PC-9 (cell line): Measurements from ENCODE around the gene SCD5. TPM values are rescaled to one million over a fixed set of nuclear protein-coding genes. Genes with fewer than 3 reads are reported as not detected.

ENCODE experiments used
- BruUV-seq: library from RNA; stranded (reverse); fragments of 400-500 nt; replicated peaks from 2 replicates; lab custom pipeline; 2021; lab: Mats Ljungman, UMichigan
- CTCF ChIA-PET: fragments of 300-600 bp; sonication (Branson Sonifier 250); formaldehyde crosslinking; loops from one replicate; lab custom pipeline; 2022; ENCODE audit warnings: antibody characterized with exemption; lab: Charles Lee
- POLR2A ChIA-PET: fragments of 300-600 bp; sonication (Branson Sonifier 250); formaldehyde crosslinking; loops from one replicate; lab custom pipeline; 2022; ENCODE audit warnings: antibody characterized with exemption; ENCODE audit not compliant: unreplicated experiment; lab: Charles Lee
- DNase-seq, 2 experiments: peaks; one replicate each; pipeline versions ENCODE4 v3.0.0 to v3.0.0-alpha.2; 2015 to 2022; ENCODE audit warnings: mixed read lengths in 1 of 2
- H2AFZ ChIP-seq: fragments of 200-600 bp; sonication (generic); 2 replicates; pipeline ENCODE4 v1.8.1; 2017; ENCODE audit warnings: antibody characterized with exemption
- H3F3A ChIP-seq: fragments of 200-600 bp; sonication (generic); 2 replicates; pipeline ENCODE4 v1.8.1; 2017; ENCODE audit warnings: antibody characterized with exemption, mild to moderate bottlenecking, low read depth; ENCODE audit not compliant: insufficient read depth
- H3K27ac ChIP-seq: fragments of 200-600 bp; sonication (generic); 2 replicates; pipeline ENCODE4 v1.6.1; 2016; ENCODE audit warnings: mixed run types
- H3K27me3 ChIP-seq: fragments of 200-600 bp; sonication (generic); 2 replicates; pipeline ENCODE4 v1.6.1; 2016; ENCODE audit warnings: low read depth, mixed run types; ENCODE audit not compliant: insufficient read depth
- H3K36me3 ChIP-seq: fragments of 200-600 bp; sonication (generic); 2 replicates; pipeline ENCODE4 v1.6.1; 2016; ENCODE audit warnings: low read depth, mixed run types
- H3K4me1 ChIP-seq: fragments of 200-600 bp; sonication (generic); replicated peaks from 2 replicates; pipeline ENCODE4 v1.6.1; 2016; ENCODE audit warnings: mixed run types; ENCODE audit not compliant: insufficient read depth
- H3K4me2 ChIP-seq: fragments of 200-600 bp; sonication (generic); 2 replicates; pipeline ENCODE4 v1.6.1; 2017; ENCODE audit warnings: mixed run types
- H3K4me3 ChIP-seq: fragments of 200-600 bp; sonication (generic); 2 replicates; pipeline ENCODE4 v1.6.1; 2016; ENCODE audit warnings: mixed run types
- H3K79me2 ChIP-seq: fragments of 200-600 bp; sonication (generic); 2 replicates; pipeline ENCODE4 v1.6.1; 2017; ENCODE audit warnings: low read depth, mixed run types
- H3K9me2 ChIP-seq: fragments of 200-600 bp; sonication (generic); 2 replicates; pipeline ENCODE4 v1.8.1; 2017; ENCODE audit warnings: mild to moderate bottlenecking; ENCODE audit not compliant: insufficient read depth
- H3K9me3 ChIP-seq: fragments of 200-600 bp; sonication (generic); 2 replicates; pipeline ENCODE4 v1.8.1; 2016; ENCODE audit warnings: low read depth; ENCODE audit not compliant: insufficient read depth
- H4K20me1 ChIP-seq: fragments of 200-600 bp; sonication (generic); 2 replicates; pipeline ENCODE4 v1.8.1; 2017; ENCODE audit not compliant: insufficient read depth
- EZH2 ChIP-seq: fragments of 200-600 bp; sonication (generic); IDR thresholded peaks from 2 replicates; pipeline ENCODE4 v1.8.0; 2017; ENCODE audit warnings: antibody characterized with exemption, low read depth
- intact Hi-C: fragments of 100-400 bp; cut with micrococcal nuclease; formaldehyde crosslinking; loops from one replicate; pipeline ENCODE4 v1.10.0; 2022; ENCODE audit not compliant: unreplicated experiment
- total RNA-seq: library from RNA; stranded (reverse); gene quantifications from 2 replicates; pipeline ENCODE4 v1.2.3, GENCODE V29; 2021
- TF ChIP-seq, protein P1 (sequence below): fragments of 200-600 bp; sonication (generic); conservative IDR thresholded peaks from 2 replicates; pipeline ENCODE4 v1.6.1; 2017; ENCODE audit warnings: mixed run types, antibody characterized with exemption, mild to moderate bottlenecking, moderate library complexity

The SCD5 gene
- total RNA-seq, 1 experiment from 2014 or later, result 34.3 TPM

DNA sequence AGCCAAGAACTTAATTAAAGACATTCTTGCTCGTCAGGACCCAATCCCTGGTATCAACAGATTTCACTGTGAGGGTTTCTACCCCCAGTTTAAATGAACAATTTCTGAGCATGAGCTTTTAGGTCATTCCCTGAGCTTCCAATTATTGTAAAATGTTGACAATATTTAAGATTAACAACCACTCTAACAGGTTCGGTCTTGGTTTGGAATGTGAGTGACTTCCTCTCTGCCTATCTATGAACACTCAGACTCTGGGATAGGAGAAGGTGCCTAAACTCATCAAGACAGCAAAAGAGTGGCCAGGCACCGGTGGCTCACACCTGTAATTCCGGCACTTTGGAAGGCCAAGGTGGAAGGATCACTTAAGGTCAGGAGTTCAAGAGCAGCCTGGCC is 153.9 kb downstream of the SCD5 start:
- H3F3A ChIP-seq, result no peaks in the 10 kb centered on the region
- intact Hi-C loops, result no loop called here
- BruUV-seq, result no TSS peak

DNA sequence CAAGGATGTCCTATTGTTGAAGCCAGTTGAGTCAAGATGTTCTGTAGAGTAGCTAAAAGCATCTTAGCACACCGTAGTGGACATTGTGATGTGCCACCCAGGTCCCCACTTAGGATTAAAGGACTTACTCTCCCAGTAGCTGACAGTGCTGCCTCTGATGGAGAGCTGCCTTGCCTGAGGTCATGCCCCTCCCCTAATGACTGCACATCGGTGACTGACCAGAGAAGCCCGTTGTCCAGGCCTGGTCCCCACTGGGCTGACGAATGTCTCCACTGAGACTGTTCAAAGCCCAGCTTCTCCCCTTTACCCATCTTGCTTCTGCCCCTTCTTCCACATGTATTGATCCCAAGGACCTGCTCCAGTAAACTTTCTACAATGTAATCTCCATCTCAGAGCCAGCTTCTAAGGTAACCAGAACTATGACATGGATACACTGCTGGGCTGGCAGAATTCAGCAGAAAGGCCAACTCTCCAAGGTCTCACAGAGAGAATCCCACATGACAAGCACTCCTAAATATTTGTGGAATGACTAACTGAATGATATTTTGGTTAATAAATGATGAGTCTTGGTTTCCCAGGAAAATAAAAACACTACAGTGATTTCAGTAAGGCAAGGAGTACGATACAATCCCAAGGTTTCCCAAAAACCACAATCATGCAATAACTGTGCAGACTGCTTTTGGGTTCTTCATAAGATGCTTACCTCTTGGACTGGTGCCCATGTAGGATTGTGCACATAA is 154.4 kb downstream of the SCD5 start:
- no peak for DNase-seq
- POLR2A ChIA-PET, result no interaction called here
- CTCF ChIA-PET, result no interaction called here
- Histone ChIP-seq H3K4me1 (no peaks in the 10 kb centered on the region), H4K20me1 (no peaks in the 10 kb centered on the region), H3K9me2 (no peaks in the 10 kb centered on the region), H2AFZ (no peak overlapping the region), H3K4me2 (no peak overlapping the region), H3K27me3 (no peaks in the 10 kb centered on the region), H3K27ac (no peak overlapping the region), H3K4me3 (no peak overlapping the region), H3K9me3 (no peaks in the 10 kb centered on the region), H3K36me3 (no peaks in the 10 kb centered on the region), H3F3A (no peaks in the 10 kb centered on the region), H3K79me2 (no peaks in the 10 kb centered on the region)
- BruUV-seq, result no TSS peak
- TF ChIP-seq EZH2, result no peak
- intact Hi-C loops, result no loop called here

More for the DNA sequence above, 153.9 kb downstream of the SCD5 start:
- Histone ChIP-seq H3K4me2 (no peak overlapping the region), H2AFZ (no peak overlapping the region), H3K4me3 (no peak overlapping the region), H3K9me2 (no peaks in the 10 kb centered on the region), H4K20me1 (no peaks in the 10 kb centered on the region), H3K27ac (no peak overlapping the region), H3K9me3 (no peaks in the 10 kb centered on the region), H3K79me2 (no peaks in the 10 kb centered on the region), H3K4me1 (no peaks in the 10 kb centered on the region), H3K27me3 (no peaks in the 10 kb centered on the region), H3K36me3 (no peaks in the 10 kb centered on the region)
- DNase-seq, result no peak
- no peak for TF ChIP-seq EZH2
- TF ChIP-seq, protein P1, sequence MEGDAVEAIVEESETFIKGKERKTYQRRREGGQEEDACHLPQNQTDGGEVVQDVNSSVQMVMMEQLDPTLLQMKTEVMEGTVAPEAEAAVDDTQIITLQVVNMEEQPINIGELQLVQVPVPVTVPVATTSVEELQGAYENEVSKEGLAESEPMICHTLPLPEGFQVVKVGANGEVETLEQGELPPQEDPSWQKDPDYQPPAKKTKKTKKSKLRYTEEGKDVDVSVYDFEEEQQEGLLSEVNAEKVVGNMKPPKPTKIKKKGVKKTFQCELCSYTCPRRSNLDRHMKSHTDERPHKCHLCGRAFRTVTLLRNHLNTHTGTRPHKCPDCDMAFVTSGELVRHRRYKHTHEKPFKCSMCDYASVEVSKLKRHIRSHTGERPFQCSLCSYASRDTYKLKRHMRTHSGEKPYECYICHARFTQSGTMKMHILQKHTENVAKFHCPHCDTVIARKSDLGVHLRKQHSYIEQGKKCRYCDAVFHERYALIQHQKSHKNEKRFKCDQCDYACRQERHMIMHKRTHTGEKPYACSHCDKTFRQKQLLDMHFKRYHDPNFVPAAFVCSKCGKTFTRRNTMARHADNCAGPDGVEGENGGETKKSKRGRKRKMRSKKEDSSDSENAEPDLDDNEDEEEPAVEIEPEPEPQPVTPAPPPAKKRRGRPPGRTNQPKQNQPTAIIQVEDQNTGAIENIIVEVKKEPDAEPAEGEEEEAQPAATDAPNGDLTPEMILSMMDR, result no peak
- POLR2A ChIA-PET, result no interaction called here
- CTCF ChIA-PET, result no interaction called here

DNA sequence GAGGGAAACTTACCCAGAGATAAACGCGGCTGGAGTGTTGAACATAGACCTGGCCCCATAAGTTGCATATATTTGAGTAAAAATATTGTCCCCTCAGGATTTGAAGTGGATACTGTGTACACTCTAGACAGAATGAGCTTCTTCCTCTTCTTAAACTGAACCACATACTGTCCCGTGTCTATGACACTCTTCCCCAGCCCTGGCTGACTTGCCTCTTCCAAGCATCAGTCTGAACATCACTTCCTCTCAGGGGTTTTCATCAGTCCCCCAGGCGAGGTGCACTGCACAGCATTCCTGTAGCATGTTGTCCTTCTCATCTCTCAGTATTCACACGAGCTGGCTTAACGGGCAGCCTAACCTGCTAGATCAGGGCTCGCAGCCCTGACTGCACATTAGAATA is 156.3 kb downstream of the SCD5 start:
- Histone ChIP-seq H2AFZ (no peak overlapping the region), H4K20me1 (no peaks in the 10 kb centered on the region), H3K4me1 (no peaks in the 10 kb centered on the region), H3F3A (no peaks in the 10 kb centered on the region), H3K9me2 (no peaks in the 10 kb centered on the region), H3K27me3 (no peaks in the 10 kb centered on the region), H3K9me3 (no peaks in the 10 kb centered on the region), H3K4me2 (no peak overlapping the region), H3K36me3 (no peaks in the 10 kb centered on the region), H3K79me2 (no peaks in the 10 kb centered on the region), H3K27ac (no peak overlapping the region), H3K4me3 (no peak overlapping the region)
- no TSS peak for BruUV-seq
- DNase-seq, result no peak
- POLR2A ChIA-PET, result no interaction called here
- CTCF ChIA-PET, result no interaction called here
- TF ChIP-seq, protein P1, result no peak
- TF ChIP-seq EZH2, result no peak
- intact Hi-C loops, result no loop called here

DNA sequence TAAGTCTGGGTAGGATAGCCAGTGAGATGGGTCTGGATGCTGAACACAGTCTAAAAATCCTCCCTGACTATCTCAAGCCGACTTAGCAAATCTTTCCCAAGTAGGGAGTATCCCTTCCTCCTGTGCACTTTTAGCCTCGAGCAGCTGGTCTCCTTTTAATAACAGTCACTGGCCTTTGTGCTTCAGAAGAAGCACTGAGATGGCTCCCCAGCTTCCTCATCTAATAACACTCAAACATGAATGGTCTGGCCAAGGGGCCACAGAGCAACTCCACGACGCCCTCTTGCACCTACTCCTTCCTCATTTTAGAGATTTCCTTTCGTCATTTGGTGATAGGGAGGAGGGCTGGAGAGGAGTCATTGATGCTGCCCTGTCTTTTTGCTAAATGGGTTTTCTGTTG is 158.1 kb downstream of the SCD5 start:
- H3K4me3 ChIP-seq, result no peak overlapping the region
- intact Hi-C loops, result no loop called here
- no TSS peak for BruUV-seq
- ChIA-PET POLR2A (no interaction called here), CTCF (interaction anchor here (0.6 kb wide), 1 partner anchor 85 kb away, joined by 4 read pairs; no protein-coding TSS in a partner anchor)
- H3K4me1 ChIP-seq, result no peaks in the 10 kb centered on the region
- no peak overlapping the region for H3K27ac ChIP-seq
- H3K79me2 ChIP-seq, result no peaks in the 10 kb centered on the region
- no peak overlapping the region for H2AFZ ChIP-seq
- no peaks in the 10 kb centered on the region for H3F3A ChIP-seq
- H3K27me3 ChIP-seq, result no peaks in the 10 kb centered on the region
- no peak for DNase-seq
- TF ChIP-seq, protein P1, result no peak
- no peak for TF ChIP-seq EZH2
- no peaks in the 10 kb centered on the region for H3K9me2 ChIP-seq
- H3K36me3 ChIP-seq, result no peaks in the 10 kb centered on the region
- no peaks in the 10 kb centered on the region for H3K9me3 ChIP-seq
- H4K20me1 ChIP-seq, result no peaks in the 10 kb centered on the region
- H3K4me2 ChIP-seq, result no peak overlapping the region
